ENCODE results near the gene BCR. TPM values are rescaled to one million over a fixed set of nuclear protein-coding genes. Genes with fewer than 3 reads are reported as not detected.

The BCR gene
- total RNA-seq, 2 experiments from 2014 or later: 30.4 to 32.0 TPM

DNA sequence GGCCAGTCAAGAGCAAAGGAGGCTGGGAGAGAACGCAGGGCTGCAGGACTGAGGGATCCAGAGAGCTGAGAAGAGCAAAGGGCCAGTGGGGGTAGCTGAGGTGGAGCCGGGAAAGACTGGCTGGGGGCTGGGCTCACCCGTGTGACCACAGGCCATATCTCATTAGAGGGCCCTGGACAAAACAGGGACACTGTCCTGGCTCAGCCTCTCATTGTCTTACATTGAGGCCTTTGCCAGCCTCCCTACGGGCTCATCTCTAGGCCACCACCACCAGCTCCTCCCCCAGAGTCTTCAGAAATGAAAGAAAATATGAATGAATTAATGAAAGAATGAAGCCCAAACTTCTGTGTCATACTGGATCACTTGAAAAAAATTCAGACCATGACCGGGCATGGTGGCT is 25.8 kb upstream of the BCR start:
- CTCF ChIA-PET: interaction anchor here (0.8 to 1.5 kb wide), 2 partner anchors 20 to 195 kb away, joined by 3 to 4 read pairs; no protein-coding TSS in a partner anchor
- Mint-ChIP-seq H3K36me3 (ENCODE audit: low read depth) (no peaks in the 10 kb centered on the region), H3K9me3 (no peaks in the 10 kb centered on the region), H3K27ac (no peak overlapping the region), H3K4me3 (no peak overlapping the region), H3K4me1 (ENCODE audit: low read depth) (peaks cover 8% of the 10 kb centered on the region), H3K27me3 (no peaks in the 10 kb centered on the region)
- TF ChIP-seq CTCF (IDR thresholded peaks at IDR 0.05): no peak
- POLR2A ChIA-PET: no interaction called here
- no peak for DNase-seq
- ATAC-seq: no peak
- intact Hi-C loops (cut with micrococcal nuclease): no loop called here

DNA sequence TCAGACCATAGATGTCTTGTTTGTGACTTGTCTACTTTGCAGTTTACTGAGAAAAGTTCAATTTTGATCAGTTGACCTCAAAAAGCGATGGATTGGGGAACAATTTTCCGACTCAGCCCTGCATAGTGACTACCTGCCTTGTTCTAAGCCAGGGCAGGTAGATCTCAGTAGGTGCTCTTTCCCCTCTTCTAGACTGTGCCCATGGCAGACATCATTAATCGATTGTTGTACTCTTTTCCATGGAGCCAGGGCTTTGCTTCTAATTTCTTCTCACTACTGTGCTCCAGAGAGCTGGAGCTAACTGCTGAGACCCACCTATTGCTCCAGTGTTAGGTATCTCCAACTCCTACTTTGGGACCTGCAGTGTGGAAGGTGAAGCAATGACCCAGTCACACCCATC is 25.2 kb upstream of the BCR start:
- Mint-ChIP-seq H3K4me3 (no peak overlapping the region), H3K27ac (no peak overlapping the region), H3K9me3 (no peaks in the 10 kb centered on the region), H3K4me1 (ENCODE audit: low read depth) (peaks cover 8% of the 10 kb centered on the region), H3K36me3 (ENCODE audit: low read depth) (no peaks in the 10 kb centered on the region), H3K27me3 (no peaks in the 10 kb centered on the region)
- CTCF ChIA-PET: interaction anchor here (0.7 to 1.5 kb wide), 2 partner anchors 8 to 19 kb away, joined by 3 to 4 read pairs; no protein-coding TSS in a partner anchor
- no peak for ATAC-seq
- DNase-seq: no peak
- POLR2A ChIA-PET: no interaction called here
- no peak for TF ChIP-seq CTCF (IDR thresholded peaks at IDR 0.05)
- intact Hi-C loops (cut with micrococcal nuclease): no loop called here

DNA sequence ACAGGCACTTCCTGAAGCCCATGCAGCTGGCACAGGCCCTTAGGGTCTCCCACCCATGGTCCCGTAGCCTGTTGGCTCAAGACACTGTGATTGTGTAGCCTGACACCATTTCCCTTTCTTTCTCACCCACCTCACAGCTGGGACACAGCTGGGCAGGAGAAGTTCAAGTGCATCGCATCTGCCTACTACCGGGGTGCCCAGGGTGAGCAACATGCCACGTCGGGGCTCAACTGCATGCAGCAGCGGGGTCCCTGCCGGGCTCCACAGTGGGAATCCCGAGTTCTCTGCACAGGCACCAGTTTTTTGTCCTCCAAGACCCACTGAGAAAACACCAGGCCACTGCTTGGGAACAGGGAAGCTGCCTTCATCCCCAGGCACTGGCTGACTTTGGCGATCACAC is 24.5 kb upstream of the BCR start:
- no peak for ATAC-seq
- no peak overlapping the region for H3K4me3 Mint-ChIP-seq
- peaks cover 8% of the 10 kb centered on the region for H3K4me1 Mint-ChIP-seq (ENCODE audit: low read depth)

GRCh38 chr22:23156286-23156685 is 24.0 kb upstream of the BCR start:
- Mint-ChIP-seq H3K4me1 (ENCODE audit: low read depth) (peaks cover 8% of the 10 kb centered on the region), H3K36me3 (ENCODE audit: low read depth) (no peaks in the 10 kb centered on the region), H3K9me3 (no peaks in the 10 kb centered on the region), H3K27me3 (no peaks in the 10 kb centered on the region), H3K4me3 (no peak overlapping the region), H3K27ac (no peak overlapping the region)
- no peak for TF ChIP-seq CTCF (IDR thresholded peaks at IDR 0.05)
- ChIA-PET CTCF (interaction anchor here (1.1 kb wide), 1 partner anchor 12 kb away, joined by 3 read pairs; the partner anchor contains the start of gene RAB36), POLR2A (interaction anchor here (1.1 kb wide), 1 partner anchor 42 kb away, joined by 3 read pairs; no protein-coding TSS in a partner anchor)
- ATAC-seq (no peak), DNase-seq (no peak)
- intact Hi-C loops (cut with micrococcal nuclease): no loop called here

More for the DNA sequence above, 24.5 kb upstream of the BCR start:
- H3K27me3 Mint-ChIP-seq: no peaks in the 10 kb centered on the region
- H3K36me3 Mint-ChIP-seq (ENCODE audit: low read depth): no peaks in the 10 kb centered on the region
- H3K9me3 Mint-ChIP-seq: no peaks in the 10 kb centered on the region
- intact Hi-C loops (cut with micrococcal nuclease): no loop called here
- no peak overlapping the region for H3K27ac Mint-ChIP-seq
- CTCF ChIA-PET: interaction anchor here (0.7 to 1.1 kb wide), 2 partner anchors 9 to 11 kb away, joined by 3 read pairs; partner anchors contain the start of gene RAB36
- POLR2A ChIA-PET: interaction anchor here (1.1 kb wide), 1 partner anchor 42 kb away, joined by 3 read pairs; no protein-coding TSS in a partner anchor
- no peak for DNase-seq
- TF ChIP-seq CTCF (IDR thresholded peaks at IDR 0.05): no peak

DNA sequence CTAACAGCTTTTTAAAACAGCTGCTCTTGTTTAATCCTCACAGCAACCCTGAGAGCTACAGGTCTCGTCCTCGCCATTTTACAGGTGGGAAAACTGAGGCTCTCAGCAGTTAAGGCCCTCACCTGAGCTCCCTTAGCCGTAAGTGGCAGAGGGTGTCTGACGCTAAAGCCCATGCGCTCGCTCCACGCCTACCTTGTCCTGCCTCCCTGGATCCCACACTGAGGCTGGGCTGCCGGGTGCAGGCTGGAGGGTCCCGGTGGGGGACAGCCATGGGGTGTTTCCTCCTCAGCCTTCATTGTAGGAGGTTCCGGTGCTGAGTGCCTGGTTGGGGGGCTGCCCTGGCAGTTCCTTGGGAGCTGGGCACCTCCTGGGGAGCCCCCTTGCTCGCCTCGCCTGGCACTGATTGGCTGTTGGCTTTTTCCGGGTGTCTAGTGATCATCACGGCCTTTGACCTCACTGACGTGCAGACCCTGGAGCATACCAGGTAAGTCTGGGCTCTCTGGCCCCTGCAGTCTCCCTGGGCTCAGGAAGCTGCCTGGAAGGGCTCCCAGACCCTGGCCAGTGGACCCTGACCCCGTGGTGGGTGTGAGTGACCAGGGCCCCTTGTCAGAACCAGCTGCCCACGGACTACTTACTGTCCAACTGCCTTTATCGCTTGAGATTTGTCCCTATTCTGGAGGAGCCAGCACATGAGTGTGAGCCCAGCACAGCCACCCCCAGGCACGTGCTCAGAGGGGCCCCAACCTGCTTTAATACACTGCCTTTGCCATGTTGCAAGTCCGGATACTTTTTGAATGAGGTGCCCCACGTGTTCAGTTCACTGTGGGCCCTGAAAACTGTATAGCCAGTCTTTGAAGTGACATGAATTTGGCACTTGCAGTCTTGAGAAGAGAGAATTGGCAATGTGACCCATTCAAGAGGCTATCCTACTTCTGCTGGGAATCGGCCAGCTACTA is 22.5 kb upstream of the BCR start:
- no peak overlapping the region for H3K27ac Mint-ChIP-seq
- H3K9me3 Mint-ChIP-seq: no peaks in the 10 kb centered on the region
- no peak for TF ChIP-seq CTCF (IDR thresholded peaks at IDR 0.05)
- ChIA-PET POLR2A (no interaction called here), CTCF (interaction anchor here (1.0 to 1.1 kb wide), 2 partner anchors 16 to 228 kb away, joined by 3 to 6 read pairs; no protein-coding TSS in a partner anchor)
- H3K27me3 Mint-ChIP-seq: no peaks in the 10 kb centered on the region
- intact Hi-C loops (cut with micrococcal nuclease): no loop called here
- no peaks in the 10 kb centered on the region for H3K36me3 Mint-ChIP-seq (ENCODE audit: low read depth)
- no peak for ATAC-seq
- DNase-seq: no peak
- peaks cover 6% of the 10 kb centered on the region for H3K4me1 Mint-ChIP-seq (ENCODE audit: low read depth)
- H3K4me3 Mint-ChIP-seq: no peak overlapping the region

Data from activated CD8-positive, alpha-beta T cell treated with anti-CD3 and anti-CD28 coated beads for 36 hours (primary cell).